ENCODE data around the gene ITM2C.

Gene ITM2C

DNA sequence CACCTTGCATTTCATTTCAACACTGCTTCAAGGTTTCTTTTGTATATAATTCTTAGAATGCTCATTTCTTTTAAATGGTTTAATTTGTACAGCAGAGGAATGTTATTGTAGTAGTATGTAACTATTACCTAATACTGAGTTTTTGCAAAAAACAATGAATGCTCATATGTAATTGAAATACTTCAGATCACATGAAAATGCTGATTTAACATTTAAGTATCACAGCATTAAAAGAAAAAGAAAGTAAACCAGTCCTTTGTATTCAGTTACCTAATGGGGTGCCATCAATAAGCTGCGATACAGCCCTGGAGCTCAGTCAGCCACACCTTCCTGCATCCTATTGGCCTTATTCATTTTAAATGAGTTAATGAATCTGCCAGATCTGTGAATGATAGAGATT lies 45.3 kb upstream of the ITM2C start:
- Histone ChIP-seq H3F3A (ENCODE audit: insufficient read depth, low read length) (no peaks in the 10 kb centered on the region), H3K9me2 (ENCODE audit: low read depth, low read length) (no peaks in the 10 kb centered on the region), H3K9me3 (ENCODE audit: low read length) (no peaks in the 10 kb centered on the region), H3K9ac (ENCODE audit: low read length) (no peak overlapping the region), H3K4me1 (ENCODE audit: insufficient read depth, low read length, severe bottlenecking) (peaks cover 2% of the 10 kb centered on the region), H3K79me2 (ENCODE audit: insufficient read depth, low read length) (no peaks in the 10 kb centered on the region), H3K4me2 (ENCODE audit: low read length) (no peak overlapping the region), H4K20me1 (ENCODE audit: insufficient read depth, low read length) (no peaks in the 10 kb centered on the region), H3K36me3 (ENCODE audit: insufficient read depth, low read length) (peaks cover 53% of the 10 kb centered on the region), H3K27ac (ENCODE audit: low read depth, low read length, poor library complexity, severe bottlenecking) (no peak overlapping the region), H3K27me3 (ENCODE audit: insufficient read depth, low read length) (no peaks in the 10 kb centered on the region), H3K4me3 (ENCODE audit: low read depth, low read length, poor library complexity, severe bottlenecking) (no peak overlapping the region), H2AFZ (ENCODE audit: low read length) (no peak overlapping the region)
- TF ChIP-seq EZH2 (IDR thresholded peaks at IDR 0.05; ENCODE audit: borderline replicate concordance, low read length) = no peak
- TF ChIP-seq, protein P1, sequence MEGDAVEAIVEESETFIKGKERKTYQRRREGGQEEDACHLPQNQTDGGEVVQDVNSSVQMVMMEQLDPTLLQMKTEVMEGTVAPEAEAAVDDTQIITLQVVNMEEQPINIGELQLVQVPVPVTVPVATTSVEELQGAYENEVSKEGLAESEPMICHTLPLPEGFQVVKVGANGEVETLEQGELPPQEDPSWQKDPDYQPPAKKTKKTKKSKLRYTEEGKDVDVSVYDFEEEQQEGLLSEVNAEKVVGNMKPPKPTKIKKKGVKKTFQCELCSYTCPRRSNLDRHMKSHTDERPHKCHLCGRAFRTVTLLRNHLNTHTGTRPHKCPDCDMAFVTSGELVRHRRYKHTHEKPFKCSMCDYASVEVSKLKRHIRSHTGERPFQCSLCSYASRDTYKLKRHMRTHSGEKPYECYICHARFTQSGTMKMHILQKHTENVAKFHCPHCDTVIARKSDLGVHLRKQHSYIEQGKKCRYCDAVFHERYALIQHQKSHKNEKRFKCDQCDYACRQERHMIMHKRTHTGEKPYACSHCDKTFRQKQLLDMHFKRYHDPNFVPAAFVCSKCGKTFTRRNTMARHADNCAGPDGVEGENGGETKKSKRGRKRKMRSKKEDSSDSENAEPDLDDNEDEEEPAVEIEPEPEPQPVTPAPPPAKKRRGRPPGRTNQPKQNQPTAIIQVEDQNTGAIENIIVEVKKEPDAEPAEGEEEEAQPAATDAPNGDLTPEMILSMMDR (IDR thresholded peaks at IDR 0.05; ENCODE audit: low read length) = no peak

DNA sequence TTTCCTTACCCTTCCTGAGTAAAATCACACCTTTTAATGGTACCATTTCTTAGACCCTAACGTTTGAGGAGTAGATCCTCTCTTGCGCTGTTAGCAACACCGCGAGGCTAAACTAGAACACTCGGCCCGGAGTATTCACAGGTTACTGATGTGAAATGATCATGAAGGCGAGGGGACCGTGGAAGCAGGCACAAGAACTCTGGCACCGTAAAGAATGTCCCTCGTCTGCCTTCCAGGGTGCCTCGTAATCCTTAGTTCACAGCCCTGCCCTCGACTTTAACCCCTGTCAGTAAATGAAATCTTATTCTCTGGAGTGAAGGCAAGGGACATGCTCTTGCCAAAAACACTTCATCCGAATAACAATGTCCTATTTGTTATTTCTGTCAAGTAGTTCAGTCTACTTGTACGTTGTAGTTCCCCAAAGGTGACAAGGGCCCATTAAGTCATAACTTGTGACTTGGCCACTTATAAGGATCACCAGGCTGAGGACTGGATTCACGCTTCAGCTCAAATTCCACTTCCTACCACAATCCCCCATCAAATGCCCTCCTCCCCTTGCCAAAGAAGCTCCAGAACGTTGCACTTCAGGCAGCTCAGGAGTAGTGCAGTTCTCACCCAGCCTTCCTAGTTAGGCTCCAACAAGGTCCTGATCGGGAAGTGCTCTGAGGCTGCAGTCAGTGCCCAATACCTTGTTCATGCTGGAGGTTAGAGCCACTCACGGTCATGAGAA lies 43.3 kb upstream of the ITM2C start:
- Histone ChIP-seq H3K79me2 (ENCODE audit: insufficient read depth, low read length) (no peaks in the 10 kb centered on the region), H3F3A (ENCODE audit: insufficient read depth, low read length) (no peaks in the 10 kb centered on the region), H3K9me2 (ENCODE audit: low read depth, low read length) (no peaks in the 10 kb centered on the region), H4K20me1 (ENCODE audit: insufficient read depth, low read length) (no peaks in the 10 kb centered on the region), H3K4me2 (ENCODE audit: low read length) (no peak overlapping the region), H3K4me1 (ENCODE audit: insufficient read depth, low read length, severe bottlenecking) (no peaks in the 10 kb centered on the region), H3K36me3 (ENCODE audit: insufficient read depth, low read length) (peaks cover 38% of the 10 kb centered on the region), H3K27me3 (ENCODE audit: insufficient read depth, low read length) (peaks cover 3% of the 10 kb centered on the region; the same call in 1 of the 2 replicates), H2AFZ (ENCODE audit: low read length) (no peak overlapping the region), H3K27ac (ENCODE audit: low read depth, low read length, poor library complexity, severe bottlenecking) (no peak overlapping the region), H3K9ac (ENCODE audit: low read length) (no peak overlapping the region), H3K9me3 (ENCODE audit: low read length) (peaks cover 4% of the 10 kb centered on the region; the same call in 1 of the 2 replicates), H3K4me3 (ENCODE audit: low read depth, low read length, poor library complexity, severe bottlenecking) (no peak overlapping the region)
- TF ChIP-seq, protein P1 (IDR thresholded peaks at IDR 0.05; ENCODE audit: low read length) = no peak
- TF ChIP-seq EZH2 (IDR thresholded peaks at IDR 0.05; ENCODE audit: borderline replicate concordance, low read length) = no peak

DNA sequence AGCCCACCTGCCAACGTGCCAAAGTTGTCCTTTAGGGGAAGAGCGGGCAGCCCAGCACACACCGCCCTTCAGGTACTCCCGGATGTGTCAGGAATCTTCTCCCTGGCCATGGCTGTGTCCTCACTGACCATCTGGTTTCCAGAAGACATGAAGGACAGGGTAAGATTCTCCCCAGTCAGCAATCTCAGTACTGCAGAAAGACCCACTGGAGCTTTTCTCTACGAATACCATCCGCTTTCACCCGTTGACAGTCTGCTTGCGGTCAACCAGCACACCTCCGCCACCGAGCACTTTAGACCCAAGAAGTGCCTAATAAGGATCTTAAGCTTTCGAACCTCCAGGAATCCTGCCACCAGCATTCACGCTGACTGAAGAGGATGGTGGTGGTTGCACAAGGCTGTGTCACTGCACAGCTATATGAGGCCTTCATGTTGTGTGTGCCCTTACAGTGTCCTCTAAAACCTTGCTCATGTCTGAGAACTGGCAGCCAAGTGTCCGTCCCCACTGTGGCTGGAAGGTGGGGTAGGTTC lies 42.7 kb upstream of the ITM2C start:
- Histone ChIP-seq H3K27me3 (ENCODE audit: insufficient read depth, low read length) (peaks cover 3% of the 10 kb centered on the region; the same call in 1 of the 2 replicates), H4K20me1 (ENCODE audit: insufficient read depth, low read length) (no peaks in the 10 kb centered on the region), H3K27ac (ENCODE audit: low read depth, low read length, poor library complexity, severe bottlenecking) (no peak overlapping the region), H3K4me3 (ENCODE audit: low read depth, low read length, poor library complexity, severe bottlenecking) (no peak overlapping the region), H3F3A (ENCODE audit: insufficient read depth, low read length) (no peaks in the 10 kb centered on the region), H2AFZ (ENCODE audit: low read length) (no peak overlapping the region), H3K4me1 (ENCODE audit: insufficient read depth, low read length, severe bottlenecking) (no peaks in the 10 kb centered on the region), H3K9me3 (ENCODE audit: low read length) (peaks cover 4% of the 10 kb centered on the region; the same call in 1 of the 2 replicates), H3K36me3 (ENCODE audit: insufficient read depth, low read length) (peaks cover 32% of the 10 kb centered on the region), H3K9me2 (ENCODE audit: low read depth, low read length) (no peaks in the 10 kb centered on the region), H3K79me2 (ENCODE audit: insufficient read depth, low read length) (no peaks in the 10 kb centered on the region), H3K9ac (ENCODE audit: low read length) (no peak overlapping the region), H3K4me2 (ENCODE audit: low read length) (no peak overlapping the region)
- no peak for TF ChIP-seq EZH2 (IDR thresholded peaks at IDR 0.05; ENCODE audit: borderline replicate concordance, low read length)
- TF ChIP-seq, protein P1 (IDR thresholded peaks at IDR 0.05; ENCODE audit: low read length) = no peak

Measured in OCI-LY1 (cell line).